Fibroblast of villous mesenchyme (primary cell): Measurements from ENCODE around the gene LTB. TPM values are rescaled to one million over a fixed set of nuclear protein-coding genes. Genes with fewer than 3 reads are reported as not detected.

ENCODE experiments used
- DNase-seq: peaks from one replicate; pipeline ENCODE4 v3.0.0-alpha.2; 2010; ENCODE audit warnings: low read depth
- H3K4me3 ChIP-seq: 2 replicates; pipeline ENCODE4 v1.5.1; 2011; ENCODE audit warnings: low read depth, mild to moderate bottlenecking, low read length
- total RNA-seq: library from RNA; depleted of rRNA; stranded (reverse); fragments of >200 nt; gene quantifications from 2 replicates; pipeline ENCODE4 v1.2.3, GENCODE V29; 2012
- TF ChIP-seq, protein P1 (sequence below): IDR thresholded peaks from 2 replicates; pipeline ENCODE4 v1.5.1; 2012; ENCODE audit warnings: low read depth, mild to moderate bottlenecking, low read length; ENCODE audit not compliant: insufficient read depth

LTB gene
- total RNA-seq, 1 donor = not detected

- DNase-seq = peak; percentile 100
- H3K4me3 ChIP-seq = peak overlapping the region; percentile 77
- TF ChIP-seq, protein P1, sequence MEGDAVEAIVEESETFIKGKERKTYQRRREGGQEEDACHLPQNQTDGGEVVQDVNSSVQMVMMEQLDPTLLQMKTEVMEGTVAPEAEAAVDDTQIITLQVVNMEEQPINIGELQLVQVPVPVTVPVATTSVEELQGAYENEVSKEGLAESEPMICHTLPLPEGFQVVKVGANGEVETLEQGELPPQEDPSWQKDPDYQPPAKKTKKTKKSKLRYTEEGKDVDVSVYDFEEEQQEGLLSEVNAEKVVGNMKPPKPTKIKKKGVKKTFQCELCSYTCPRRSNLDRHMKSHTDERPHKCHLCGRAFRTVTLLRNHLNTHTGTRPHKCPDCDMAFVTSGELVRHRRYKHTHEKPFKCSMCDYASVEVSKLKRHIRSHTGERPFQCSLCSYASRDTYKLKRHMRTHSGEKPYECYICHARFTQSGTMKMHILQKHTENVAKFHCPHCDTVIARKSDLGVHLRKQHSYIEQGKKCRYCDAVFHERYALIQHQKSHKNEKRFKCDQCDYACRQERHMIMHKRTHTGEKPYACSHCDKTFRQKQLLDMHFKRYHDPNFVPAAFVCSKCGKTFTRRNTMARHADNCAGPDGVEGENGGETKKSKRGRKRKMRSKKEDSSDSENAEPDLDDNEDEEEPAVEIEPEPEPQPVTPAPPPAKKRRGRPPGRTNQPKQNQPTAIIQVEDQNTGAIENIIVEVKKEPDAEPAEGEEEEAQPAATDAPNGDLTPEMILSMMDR = no peak
These were observed 37.8 kb upstream of the LTB start for GRCh38 chr6:31619805-31620585.

DNA sequence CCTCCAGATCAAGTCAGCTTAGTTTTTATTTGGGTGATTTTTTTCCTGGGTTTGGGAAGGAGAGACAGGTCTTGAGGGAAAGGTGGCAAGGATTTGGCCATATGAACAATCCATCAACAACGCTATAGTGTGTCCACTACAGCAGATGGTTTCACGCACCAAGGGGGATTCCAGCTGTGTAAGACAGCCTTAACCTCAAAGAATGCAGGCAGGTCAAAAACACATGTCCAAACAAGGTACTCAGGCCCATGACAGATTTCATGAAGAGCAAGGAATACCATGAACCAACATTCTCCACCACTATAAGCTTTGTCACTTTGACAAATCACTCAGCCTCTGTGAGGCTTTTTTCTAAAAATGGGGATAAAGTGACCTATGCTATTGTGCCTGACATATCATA, 34.8 kb upstream of the LTB start:
- TF ChIP-seq, protein P1 = no peak
- no peak overlapping the region for H3K4me3 ChIP-seq
- no peak for DNase-seq

- DNase-seq = no peak
- no peak overlapping the region for H3K4me3 ChIP-seq
- TF ChIP-seq, protein P1 = no peak
These were observed 33.5 kb upstream of the LTB start for GRCh38 chr6:31615748-31616147.

GRCh38 chr6:31614684-31615578, 32.7 kb upstream of the LTB start, which contains the start of gene AIF1:
TSS of gene AIF1 (plus strand) at chr6:31615234. CDS start at chr6:31615330, 96 bp downstream.
- DNase-seq = no peak
- H3K4me3 ChIP-seq = no peak within 1 kb of the TSS
- TF ChIP-seq, protein P1 = no peak

DNA sequence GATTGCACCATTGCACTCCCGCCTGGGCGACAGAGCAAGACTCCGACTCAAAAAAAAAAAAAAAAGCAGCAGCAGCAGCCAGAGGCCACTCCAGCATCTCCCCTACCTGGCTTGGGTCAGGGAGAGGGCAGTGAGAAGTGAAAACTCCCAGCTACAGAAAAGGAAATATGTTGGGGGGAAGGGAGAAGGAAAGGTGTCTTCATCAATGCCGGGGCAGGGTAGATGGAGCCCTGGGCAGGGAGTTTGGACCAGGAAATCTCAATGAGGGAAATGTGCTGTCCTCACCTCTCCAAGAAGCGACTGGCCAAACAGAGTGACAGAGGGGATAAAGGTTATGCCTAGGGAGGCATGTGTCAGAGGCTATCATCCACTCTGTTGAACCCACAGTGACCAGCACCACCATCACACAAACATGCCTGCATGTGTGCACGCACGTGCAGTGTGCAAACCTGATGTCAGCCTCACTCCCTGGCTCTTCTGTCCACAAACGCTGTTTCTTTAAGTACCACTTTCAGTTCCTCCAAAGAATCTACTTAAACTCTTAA, 31.9 kb upstream of the LTB start:
- TF ChIP-seq, protein P1 = no peak
- DNase-seq = no peak
- no peak overlapping the region for H3K4me3 ChIP-seq

DNA sequence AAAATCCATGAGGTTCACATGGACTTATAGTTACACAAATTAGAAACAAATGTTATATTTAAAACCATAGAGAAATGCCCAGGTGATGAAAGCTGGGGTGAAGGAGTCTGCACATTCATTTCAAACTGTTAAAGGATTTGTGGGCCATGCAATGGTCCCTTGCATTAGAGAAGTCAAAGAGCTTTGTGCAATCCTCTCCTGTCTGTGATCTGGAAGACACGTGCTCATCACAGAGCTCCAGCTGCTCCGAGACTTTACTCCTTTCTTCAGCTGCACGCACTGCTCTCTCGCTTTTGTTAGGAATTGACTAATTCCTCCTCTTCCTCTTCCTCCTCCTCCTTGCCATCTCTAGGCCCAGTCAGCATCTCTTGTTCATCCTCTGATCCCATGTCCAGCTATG, 28.7 kb upstream of the LTB start:
- no peak overlapping the region for H3K4me3 ChIP-seq
- DNase-seq = no peak
- TF ChIP-seq, protein P1 = no peak
